Measurements from ENCODE around the gene CHCHD6. TPM values are rescaled to one million over a fixed set of nuclear protein-coding genes. Genes with fewer than 3 reads are reported as not detected.
"Not testable (repeated sequence)": the region's sequence is repeated elsewhere in the genome, so short reads cannot be mapped to it uniquely, and the experiment has no call there.

The CHCHD6 gene
- total RNA-seq, 2 experiments from 2014 or later = 5.4 to 7.4 TPM

- DNase-seq = no peak
- Mint-ChIP-seq H3K36me3 (ENCODE audit: low read depth) (no peaks in the 10 kb centered on the region), H3K4me1 (peaks cover 8% of the 10 kb centered on the region), H3K27me3 (no peaks in the 10 kb centered on the region), H3K9me3 (no peaks in the 10 kb centered on the region), H3K4me3 (no peak overlapping the region), H3K27ac (no peak overlapping the region)
- POLR2A ChIA-PET = no interaction called here
- CTCF ChIA-PET = no interaction called here
Observed at GRCh38 chr3:126780666-126781065, 76.6 kb downstream of the CHCHD6 start.

GRCh38 chr3:126781406-126781805, 77.4 kb downstream of the CHCHD6 start:
- POLR2A ChIA-PET = no interaction called here
- no peak for DNase-seq
- Mint-ChIP-seq H3K9me3 (no peaks in the 10 kb centered on the region), H3K27me3 (no peaks in the 10 kb centered on the region), H3K27ac (no peak overlapping the region), H3K4me1 (peaks cover 8% of the 10 kb centered on the region), H3K4me3 (no peak overlapping the region), H3K36me3 (ENCODE audit: low read depth) (no peaks in the 10 kb centered on the region)
- CTCF ChIA-PET = no interaction called here

GRCh38 chr3:126781889-126782491, 78.0 kb downstream of the CHCHD6 start:
- Mint-ChIP-seq H3K9me3 (no peaks in the 10 kb centered on the region), H3K27me3 (no peaks in the 10 kb centered on the region), H3K4me1 (peaks cover 8% of the 10 kb centered on the region), H3K4me3 (no peak overlapping the region), H3K36me3 (ENCODE audit: low read depth) (no peaks in the 10 kb centered on the region), H3K27ac (no peak overlapping the region)
- CTCF ChIA-PET = no interaction called here
- DNase-seq = no peak
- POLR2A ChIA-PET = no interaction called here

GRCh38 chr3:126782536-126782935, 78.5 kb downstream of the CHCHD6 start:
- peaks cover 8% of the 10 kb centered on the region for H3K4me1 Mint-ChIP-seq
- H3K27ac Mint-ChIP-seq = no peak overlapping the region
- no peaks in the 10 kb centered on the region for H3K9me3 Mint-ChIP-seq
- CTCF ChIA-PET = no interaction called here
- no peak for DNase-seq
- POLR2A ChIA-PET = no interaction called here
- no peak overlapping the region for H3K4me3 Mint-ChIP-seq
- H3K36me3 Mint-ChIP-seq (ENCODE audit: low read depth) = no peaks in the 10 kb centered on the region
- H3K27me3 Mint-ChIP-seq = no peaks in the 10 kb centered on the region

GRCh38 chr3:126784254-126784653, 80.2 kb downstream of the CHCHD6 start:
- DNase-seq = no peak
- no peaks in the 10 kb centered on the region for H3K9me3 Mint-ChIP-seq
- H3K27ac Mint-ChIP-seq = no peak overlapping the region
- peaks cover 8% of the 10 kb centered on the region for H3K4me1 Mint-ChIP-seq
- H3K4me3 Mint-ChIP-seq = no peak overlapping the region
- ChIA-PET CTCF (no interaction called here), POLR2A (no interaction called here)
- H3K36me3 Mint-ChIP-seq (ENCODE audit: low read depth) = no peaks in the 10 kb centered on the region
- no peaks in the 10 kb centered on the region for H3K27me3 Mint-ChIP-seq

- H3K4me1 Mint-ChIP-seq; DNase-seq; POLR2A ChIA-PET; H3K4me3 Mint-ChIP-seq; H3K27me3 Mint-ChIP-seq; H3K27ac Mint-ChIP-seq; CTCF ChIA-PET; H3K36me3 Mint-ChIP-seq (ENCODE audit: low read depth): not testable (repeated sequence)
- peaks cover 15% of the 10 kb centered on the region for H3K9me3 Mint-ChIP-seq
Observed at GRCh38 chr3:126791320-126791719, 87.3 kb downstream of the CHCHD6 start.

GRCh38 chr3:126792998-126793397, 89.0 kb downstream of the CHCHD6 start:
- Mint-ChIP-seq H3K9me3 (peaks cover 20% of the 10 kb centered on the region), H3K4me1 (no peaks in the 10 kb centered on the region), H3K36me3 (ENCODE audit: low read depth) (no peaks in the 10 kb centered on the region), H3K4me3 (no peak overlapping the region), H3K27me3 (no peaks in the 10 kb centered on the region), H3K27ac (no peak overlapping the region)
- POLR2A ChIA-PET = no interaction called here
- CTCF ChIA-PET = no interaction called here
- no peak for DNase-seq

GRCh38 chr3:126797563-126797962, 93.5 kb downstream of the CHCHD6 start:
- Mint-ChIP-seq H3K36me3 (ENCODE audit: low read depth) (peaks cover 6% of the 10 kb centered on the region), H3K4me3 (no peak overlapping the region), H3K9me3 (peaks cover 24% of the 10 kb centered on the region), H3K27ac (no peak overlapping the region), H3K4me1 (no peaks in the 10 kb centered on the region), H3K27me3 (no peaks in the 10 kb centered on the region)
- DNase-seq = no peak
- CTCF ChIA-PET = no interaction called here
- POLR2A ChIA-PET = no interaction called here

GRCh38 chr3:126798521-126798920, 94.5 kb downstream of the CHCHD6 start:
- peaks cover 17% of the 10 kb centered on the region for H3K9me3 Mint-ChIP-seq
- no peak overlapping the region for H3K27ac Mint-ChIP-seq
- H3K36me3 Mint-ChIP-seq (ENCODE audit: low read depth) = peaks cover 6% of the 10 kb centered on the region
- ChIA-PET CTCF (no interaction called here), POLR2A (no interaction called here)
- no peak for DNase-seq
- H3K4me3 Mint-ChIP-seq = no peak overlapping the region
- no peaks in the 10 kb centered on the region for H3K27me3 Mint-ChIP-seq
- H3K4me1 Mint-ChIP-seq = no peaks in the 10 kb centered on the region

GRCh38 chr3:126799099-126799498, 95.1 kb downstream of the CHCHD6 start:
- POLR2A ChIA-PET = no interaction called here
- Mint-ChIP-seq H3K36me3 (ENCODE audit: low read depth) (peaks cover 6% of the 10 kb centered on the region), H3K27ac (no peak overlapping the region), H3K9me3 (peaks cover 16% of the 10 kb centered on the region), H3K4me3 (no peak overlapping the region), H3K27me3 (no peaks in the 10 kb centered on the region), H3K4me1 (no peaks in the 10 kb centered on the region)
- no peak for DNase-seq
- CTCF ChIA-PET = no interaction called here

GRCh38 chr3:126801312-126801711, 97.3 kb downstream of the CHCHD6 start:
- CTCF ChIA-PET, H3K4me3 Mint-ChIP-seq, POLR2A ChIA-PET: not testable (repeated sequence)

GRCh38 chr3:126807795-126808194, 103.8 kb downstream of the CHCHD6 start:
- Mint-ChIP-seq H3K27me3 (no peaks in the 10 kb centered on the region), H3K4me3 (no peak overlapping the region)
- CTCF ChIA-PET = no interaction called here

More at GRCh38 chr3:126801312-126801711, 97.3 kb downstream of the CHCHD6 start:
- H3K27me3 Mint-ChIP-seq; H3K27ac Mint-ChIP-seq; H3K36me3 Mint-ChIP-seq (ENCODE audit: low read depth); H3K4me1 Mint-ChIP-seq; DNase-seq: not testable (repeated sequence)
- H3K9me3 Mint-ChIP-seq = peaks cover 16% of the 10 kb centered on the region

GRCh38 chr3:126811530-126811929, 107.5 kb downstream of the CHCHD6 start:
- no peaks in the 10 kb centered on the region for H3K9me3 Mint-ChIP-seq
- no peaks in the 10 kb centered on the region for H3K27me3 Mint-ChIP-seq
- ChIA-PET POLR2A (no interaction called here), CTCF (interaction anchor here (0.5 to 1.1 kb wide), 2 partner anchors 15 to 32 kb away, joined by 3 to 5 read pairs; no protein-coding TSS in a partner anchor)
- no peaks in the 10 kb centered on the region for H3K36me3 Mint-ChIP-seq (ENCODE audit: low read depth)
- no peak for DNase-seq
- no peak overlapping the region for H3K27ac Mint-ChIP-seq
- H3K4me1 Mint-ChIP-seq = no peaks in the 10 kb centered on the region
- no peak overlapping the region for H3K4me3 Mint-ChIP-seq

More at GRCh38 chr3:126807795-126808194, 103.8 kb downstream of the CHCHD6 start:
- Mint-ChIP-seq H3K27ac (no peak overlapping the region), H3K36me3 (ENCODE audit: low read depth) (no peaks in the 10 kb centered on the region), H3K9me3 (no peaks in the 10 kb centered on the region), H3K4me1 (no peaks in the 10 kb centered on the region)
- POLR2A ChIA-PET = no interaction called here
- no peak for DNase-seq

- Mint-ChIP-seq H3K4me1 (no peaks in the 10 kb centered on the region), H3K27me3 (no peaks in the 10 kb centered on the region), H3K27ac (no peak overlapping the region), H3K9me3 (no peaks in the 10 kb centered on the region), H3K36me3 (ENCODE audit: low read depth) (no peaks in the 10 kb centered on the region), H3K4me3 (no peak overlapping the region)
- CTCF ChIA-PET = no interaction called here
- DNase-seq = no peak
- POLR2A ChIA-PET = no interaction called here
Observed at GRCh38 chr3:126816298-126816697, 112.3 kb downstream of the CHCHD6 start.

Data from activated CD4-positive, alpha-beta T cell treated with anti-CD3 and anti-CD28 coated beads, Interleukin-2, amount 10 ng/mL, durations not matched to agents 7 days and 5 days (primary cell).